22Rv1 (cell line): Measurements from ENCODE around the gene MAPRE3.

Experiments used
- H3K27ac ChIP-seq: fragments of 450-650 bp; 2 replicates; pipeline ENCODE4 v1.5.1; 2017
- ZFX ChIP-seq: fragments of 450-650 bp; IDR thresholded peaks from 2 replicates; pipeline ENCODE4 v1.6.1; 2017; ENCODE audit warnings: antibody characterized with exemption, borderline replicate concordance
- TF ChIP-seq, protein P1 (sequence below): fragments of 450-650 bp; IDR thresholded peaks from 2 replicates; pipeline ENCODE4 v1.5.1; 2017; ENCODE audit warnings: mild to moderate bottlenecking

The MAPRE3 gene

DNA sequence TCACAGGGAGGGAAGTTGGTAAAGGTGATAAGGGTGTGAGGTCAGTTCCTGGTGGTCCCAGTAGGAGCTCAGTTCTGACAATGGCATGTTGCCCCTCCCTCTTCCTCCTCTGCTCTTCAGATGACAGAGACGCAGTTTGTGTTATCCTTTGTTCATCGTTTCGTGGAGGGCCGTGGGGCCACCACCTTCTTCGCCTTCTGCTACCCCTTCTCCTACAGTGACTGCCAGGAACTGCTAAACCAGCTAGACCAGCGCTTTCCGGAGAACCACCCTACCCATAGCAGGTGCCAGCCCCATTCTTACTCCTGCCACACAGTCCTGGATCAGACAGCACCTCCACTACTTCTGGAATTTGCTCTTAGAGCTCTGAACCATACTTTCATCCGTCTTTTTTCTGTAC is 83.3 kb downstream of the MAPRE3 start:
- H3K27ac ChIP-seq, result no peak overlapping the region
- TF ChIP-seq ZFX, result no peak
- TF ChIP-seq, protein P1, sequence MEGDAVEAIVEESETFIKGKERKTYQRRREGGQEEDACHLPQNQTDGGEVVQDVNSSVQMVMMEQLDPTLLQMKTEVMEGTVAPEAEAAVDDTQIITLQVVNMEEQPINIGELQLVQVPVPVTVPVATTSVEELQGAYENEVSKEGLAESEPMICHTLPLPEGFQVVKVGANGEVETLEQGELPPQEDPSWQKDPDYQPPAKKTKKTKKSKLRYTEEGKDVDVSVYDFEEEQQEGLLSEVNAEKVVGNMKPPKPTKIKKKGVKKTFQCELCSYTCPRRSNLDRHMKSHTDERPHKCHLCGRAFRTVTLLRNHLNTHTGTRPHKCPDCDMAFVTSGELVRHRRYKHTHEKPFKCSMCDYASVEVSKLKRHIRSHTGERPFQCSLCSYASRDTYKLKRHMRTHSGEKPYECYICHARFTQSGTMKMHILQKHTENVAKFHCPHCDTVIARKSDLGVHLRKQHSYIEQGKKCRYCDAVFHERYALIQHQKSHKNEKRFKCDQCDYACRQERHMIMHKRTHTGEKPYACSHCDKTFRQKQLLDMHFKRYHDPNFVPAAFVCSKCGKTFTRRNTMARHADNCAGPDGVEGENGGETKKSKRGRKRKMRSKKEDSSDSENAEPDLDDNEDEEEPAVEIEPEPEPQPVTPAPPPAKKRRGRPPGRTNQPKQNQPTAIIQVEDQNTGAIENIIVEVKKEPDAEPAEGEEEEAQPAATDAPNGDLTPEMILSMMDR, result no peak

DNA sequence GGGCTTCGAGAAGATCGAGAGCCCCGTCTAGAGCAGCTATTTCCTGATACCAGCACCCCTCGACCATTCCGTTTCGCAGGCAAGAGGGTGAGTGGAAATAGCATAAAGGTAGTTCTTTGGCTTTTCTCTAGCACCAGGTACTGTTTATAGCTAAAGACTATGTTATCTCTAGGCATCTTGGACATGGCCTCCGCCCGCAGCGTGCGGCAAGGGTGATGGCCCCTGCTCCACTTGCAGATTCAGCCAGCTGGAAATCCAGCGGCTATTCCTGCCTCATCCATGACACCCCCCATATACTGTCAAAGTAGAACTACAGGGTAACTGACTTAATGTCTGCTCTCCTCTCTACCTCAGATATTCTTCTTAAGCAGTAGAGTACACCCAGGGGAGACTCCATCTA is 84.3 kb downstream of the MAPRE3 start:
- TF ChIP-seq, protein P1, result no peak
- TF ChIP-seq ZFX, result no peak
- no peak overlapping the region for H3K27ac ChIP-seq

DNA sequence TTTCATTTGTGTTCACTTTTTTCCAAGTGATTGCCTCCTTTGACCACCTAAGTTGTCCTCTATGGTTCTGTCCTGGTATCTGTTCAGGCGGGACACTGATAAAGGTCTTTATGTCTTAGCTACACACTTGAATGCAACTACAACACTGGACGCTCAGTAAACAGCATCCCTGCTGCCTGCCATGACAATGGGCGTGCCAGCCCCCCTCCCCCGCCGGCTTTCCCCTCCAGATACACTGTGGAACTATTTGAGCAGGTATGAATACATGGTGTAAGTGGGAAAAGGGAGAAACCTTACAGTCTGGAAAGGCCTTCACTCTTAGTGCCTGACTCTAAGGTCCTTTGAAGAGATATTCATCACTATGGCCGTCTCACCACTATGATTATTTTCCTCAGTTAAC is 86.7 kb downstream of the MAPRE3 start:
- H3K27ac ChIP-seq, result no peak overlapping the region
- TF ChIP-seq ZFX, result no peak
- TF ChIP-seq, protein P1, result no peak

DNA sequence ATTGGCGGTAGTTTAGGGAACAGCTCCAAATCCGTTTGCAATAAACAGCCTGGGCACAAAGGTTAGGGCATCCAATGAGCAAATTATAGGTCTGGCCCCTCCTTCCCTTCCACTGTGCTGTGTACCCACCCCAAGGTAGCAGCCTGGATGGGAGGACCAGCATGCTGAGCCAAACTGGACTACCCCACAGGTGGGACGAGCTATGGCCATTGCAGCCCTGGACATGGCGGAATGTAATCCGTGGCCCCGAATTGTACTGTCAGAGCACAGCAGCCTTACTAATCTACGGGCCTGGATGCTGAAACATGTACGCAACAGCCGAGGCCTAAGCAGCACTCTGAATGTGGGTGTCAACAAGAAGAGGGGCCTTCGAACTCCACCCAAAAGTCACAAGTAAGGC is 87.8 kb downstream of the MAPRE3 start:
- 0 out of 2 replicates have a peak overlapping the region, but pooled peaks have one; percentile 20 for H3K27ac ChIP-seq
- TF ChIP-seq, protein P1, result no peak
- TF ChIP-seq ZFX, result no peak

DNA sequence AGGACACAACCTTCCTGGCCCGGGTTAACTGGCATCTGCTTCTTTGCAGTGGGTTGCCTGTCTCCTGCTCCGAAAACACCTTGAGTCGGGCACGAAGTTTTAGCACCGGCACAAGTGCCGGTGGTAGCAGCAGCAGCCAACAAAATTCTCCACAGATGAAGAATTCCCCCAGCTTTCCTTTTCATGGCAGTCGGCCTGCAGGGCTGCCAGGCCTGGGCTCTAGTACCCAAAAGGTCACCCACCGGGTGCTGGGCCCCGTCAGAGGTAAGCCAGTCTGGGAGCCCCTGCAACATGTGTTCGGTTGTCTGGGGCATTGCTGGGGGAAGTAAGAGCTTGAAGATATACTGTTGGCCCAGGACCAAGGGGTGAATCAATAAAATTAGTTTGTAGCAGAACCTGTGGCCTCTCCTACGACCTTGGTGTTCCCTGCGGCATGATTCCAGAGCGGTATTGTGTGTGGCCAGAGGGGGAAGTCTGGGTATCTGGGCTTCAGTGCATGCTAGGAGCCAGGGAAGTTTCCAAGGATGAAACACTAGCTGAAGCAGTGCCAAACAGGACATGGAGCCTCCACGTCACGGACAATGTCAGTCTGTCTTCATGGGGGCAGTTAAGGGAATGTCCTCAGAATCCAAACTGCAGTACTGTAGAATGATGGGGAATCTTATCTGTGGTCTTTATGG is 88.8 kb downstream of the MAPRE3 start:
- peak overlapping the region; percentile 20; the same call in 1 of the 2 replicates for H3K27ac ChIP-seq
- no peak for TF ChIP-seq ZFX
- TF ChIP-seq, protein P1, result no peak

DNA sequence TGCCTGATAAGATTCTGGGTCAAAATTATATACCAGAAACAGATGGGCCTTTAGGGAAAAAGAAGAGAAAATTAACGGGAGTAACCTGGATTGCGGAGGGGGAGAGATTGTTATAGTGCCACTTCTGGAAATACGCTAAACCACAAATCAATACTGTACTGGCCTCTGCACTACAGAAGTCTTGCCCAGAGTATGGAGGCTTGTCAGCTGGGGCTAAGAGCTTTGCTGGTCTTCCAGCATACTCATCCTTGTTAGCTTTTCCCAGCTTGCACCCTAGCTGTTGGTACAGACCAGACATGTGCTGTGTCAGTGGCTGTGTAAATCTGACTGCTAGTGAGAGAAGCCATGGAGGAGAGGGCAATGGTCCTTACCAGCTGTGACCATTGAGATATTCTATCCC is 89.9 kb downstream of the MAPRE3 start:
- no peak for TF ChIP-seq ZFX
- TF ChIP-seq, protein P1, result no peak
- no peak overlapping the region for H3K27ac ChIP-seq

DNA sequence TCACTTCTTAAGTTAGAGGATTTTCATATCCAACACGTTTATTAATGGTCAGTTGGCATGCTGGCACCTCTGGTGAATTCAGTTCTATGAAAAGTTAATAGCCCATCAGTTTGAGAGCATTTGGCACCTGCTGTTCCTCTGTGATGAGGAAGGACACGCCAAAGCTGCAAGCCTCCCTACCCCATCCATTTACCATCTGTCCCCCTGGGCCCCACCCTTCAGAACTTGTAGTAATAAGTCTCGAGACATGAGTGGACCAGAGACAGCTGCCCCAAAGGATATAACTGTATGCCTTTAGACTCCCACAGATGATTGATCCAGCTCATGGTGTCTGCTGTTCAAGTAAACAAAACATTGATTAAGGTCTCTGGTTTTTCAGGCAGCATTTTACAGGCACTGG is 94.7 kb downstream of the MAPRE3 start:
- no peak overlapping the region for H3K27ac ChIP-seq
- TF ChIP-seq, protein P1, result no peak
- TF ChIP-seq ZFX, result no peak
